HepG2 (cell line): Measurements from ENCODE around the gene GGT1. TPM values are rescaled to one million over a fixed set of nuclear protein-coding genes. Genes with fewer than 3 reads are reported as not detected.

Experiments
- HNF1B ChIP-seq: sonication (generic); formaldehyde crosslinking; IDR thresholded peaks from 2 replicates; pipeline ENCODE4 v1.5.1; 2020; ENCODE audit warnings: mild to moderate bottlenecking, moderate library complexity, missing genetic modification reagents
- IRF2 ChIP-seq: IDR thresholded peaks from 2 replicates; pipeline ENCODE4 v1.6.1; 2018; ENCODE audit warnings: missing genetic modification reagents, missing compliant biosample characterization
- KDM5B ChIP-seq: sonication (generic); formaldehyde crosslinking; IDR thresholded peaks from 2 replicates; pipeline ENCODE4 v1.4.0; 2020; ENCODE audit warnings: missing genetic modification reagents, mild to moderate bottlenecking, borderline replicate concordance
- KMT2A ChIP-seq: sonication (generic); formaldehyde crosslinking; IDR thresholded peaks from 2 replicates; pipeline ENCODE4 v1.4.0; 2020; ENCODE audit warnings: missing genetic modification reagents
- MEF2D ChIP-seq: sonication (generic); formaldehyde crosslinking; IDR thresholded peaks from 2 replicates; pipeline ENCODE4 v1.5.1; 2020; ENCODE audit warnings: mild to moderate bottlenecking, missing genetic modification reagents
- NR0B2 ChIP-seq: sonication (generic); formaldehyde crosslinking; IDR thresholded peaks from 2 replicates; pipeline ENCODE4 v1.4.0; 2020; ENCODE audit warnings: mild to moderate bottlenecking, missing genetic modification reagents
- PAF1 ChIP-seq: IDR thresholded peaks from 2 replicates; pipeline ENCODE4 v1.6.1; 2016; ENCODE audit warnings: missing genetic modification reagents, missing compliant biosample characterization
- POLR2A ChIP-seq, 2 experiments: IDR thresholded peaks; 2 replicates each; pipeline ENCODE4 v1.6.1; 2011; ENCODE audit warnings: low read depth in 2 of 2, low read length in 2 of 2, mild to moderate bottlenecking in 1 of 2, moderate library complexity in 1 of 2; ENCODE audit not compliant: insufficient read depth in 1 of 2
- PRDM10 ChIP-seq: sonication (generic); formaldehyde crosslinking; IDR thresholded peaks from 2 replicates; pipeline ENCODE4 v1.4.0; 2020; ENCODE audit warnings: low read depth, missing genetic modification reagents
- SKI ChIP-seq: fragments of 450-650 bp; IDR thresholded peaks from one replicate; pipeline ENCODE4 v1.6.1; 2018; ENCODE audit warnings: mild to moderate bottlenecking; ENCODE audit not compliant: partially characterized antibody
- ZBTB20 ChIP-seq: sonication (generic); formaldehyde crosslinking; IDR thresholded peaks from 2 replicates; pipeline ENCODE4 v1.8.1; 2023; ENCODE audit warnings: missing genetic modification reagents, low read depth, mild to moderate bottlenecking, borderline replicate concordance
- ZKSCAN5 ChIP-seq: sonication (generic); formaldehyde crosslinking; IDR thresholded peaks from 2 replicates; pipeline ENCODE4 v1.5.1; 2020; ENCODE audit warnings: mild to moderate bottlenecking, missing genetic modification reagents
- ZNF333 ChIP-seq: sonication (generic); formaldehyde crosslinking; IDR thresholded peaks from 2 replicates; pipeline ENCODE4 v1.4.0; 2020; ENCODE audit warnings: mild to moderate bottlenecking, missing genetic modification reagents, borderline replicate concordance
- ZNF441 ChIP-seq: sonication (generic); formaldehyde crosslinking; IDR thresholded peaks from 2 replicates; pipeline ENCODE4 v1.7.0; 2021; ENCODE audit warnings: missing genetic modification reagents, borderline replicate concordance
- ZNF598 ChIP-seq: sonication (generic); formaldehyde crosslinking; IDR thresholded peaks from 2 replicates; pipeline ENCODE4 v1.5.1; 2020; ENCODE audit warnings: mild to moderate bottlenecking, missing genetic modification reagents, borderline replicate concordance
- ZXDC ChIP-seq: sonication (generic); formaldehyde crosslinking; IDR thresholded peaks from 2 replicates; pipeline ENCODE4 v1.5.0; 2020; ENCODE audit warnings: mild to moderate bottlenecking, missing genetic modification reagents
- polyA plus RNA-seq, 8 experiments: library from polyadenylated mRNA; depleted of rRNA in 3 of 8; stranded (reverse) in 7 of 8; unstranded in 1 of 8; fragments of >200 nt; fragmentation: Illumina TruSeq in 4 of 8; extraction: Trizol in 4 of 8; gene quantifications; 2 replicates each; pipeline versions ENCODE4 v1.2.1 to v1.2.3, GENCODE V29; 2011 to 2016; ENCODE audit warnings: low read depth in 4 of 8, missing spikeins in 1 of 8, mixed read lengths in 1 of 8; ENCODE audit not compliant: insufficient read depth in 1 of 8
- total RNA-seq, 5 experiments: library from RNA; depleted of rRNA; stranded (reverse); fragments of >200 nt; fragmentation: Illumina TruSeq; extraction: Trizol; gene quantifications; 2 replicates each; pipeline ENCODE4 v1.2.3, GENCODE V29; 2016; ENCODE audit warnings: low read depth in 1 of 5
- TF ChIP-seq, protein P1 (sequence below): sonication (generic); formaldehyde crosslinking; IDR thresholded peaks from 2 replicates; pipeline ENCODE4 v1.5.0; 2020; ENCODE audit warnings: mild to moderate bottlenecking, missing genetic modification reagents

Gene GGT1
- total and polyA plus RNA-seq, 2 of the 13 experiments (the other 11 are each of a cell fraction or from before 2014, with no cell fraction given) = 29.9 to 103 TPM

DNA sequence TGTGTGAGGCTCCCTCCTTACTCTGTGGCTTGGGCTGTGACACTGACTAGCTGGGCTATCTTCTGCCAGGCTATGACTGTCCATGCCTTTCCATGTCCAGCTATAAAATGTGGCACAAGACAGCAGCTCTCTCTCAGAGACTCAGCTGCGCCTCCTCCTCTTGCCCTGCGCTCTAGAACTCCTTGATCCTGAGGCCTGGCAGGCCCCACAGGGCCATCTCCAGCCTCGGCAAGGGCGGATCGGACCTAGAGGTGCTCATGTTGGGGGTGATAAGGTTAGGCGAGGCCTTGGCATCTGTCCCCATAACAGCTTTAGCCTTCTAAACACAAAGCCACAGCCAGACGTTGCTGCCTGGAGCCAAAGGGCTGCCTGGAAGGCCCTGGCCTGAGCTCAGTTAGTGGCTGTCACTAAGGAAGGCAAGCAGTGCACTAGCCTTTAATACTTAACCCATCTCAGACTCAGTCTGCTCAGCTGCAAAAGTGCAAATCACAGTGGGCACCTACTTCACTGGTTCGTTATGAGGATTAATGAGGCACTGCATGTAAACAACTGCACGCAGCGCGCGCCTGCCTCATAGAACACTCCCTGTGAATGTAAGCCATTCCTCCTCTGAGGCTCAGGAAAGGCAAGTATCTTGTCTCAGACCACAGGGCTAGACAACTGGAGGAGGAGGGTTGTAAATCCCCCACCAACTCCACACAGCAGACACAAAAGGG lies 49.2 kb upstream of the GGT1 start (continued):
- TF ChIP-seq PRDM10 (CRISPR knock-in tag) (peak; percentile 23; the same call in 1 of the 2 replicates), KMT2A (CRISPR knock-in tag) (peak; percentile 34; the same call in 1 of the 2 replicates), ZNF598 (0 out of 2 replicates have a peak, but pooled peaks have one; percentile 26), ZBTB20 (0 out of 2 replicates have a peak, but pooled peaks have one; percentile 51), HNF1B (CRISPR knock-in tag) (0 out of 2 replicates have a peak, but pooled peaks have one; percentile 17), IRF2 (CRISPR knock-in tag) (0 out of 2 replicates have a peak, but pooled peaks have one; percentile 6), ZNF441 (0 out of 2 replicates have a peak, but pooled peaks have one; percentile 3), ZNF333 (CRISPR knock-in tag) (no peak), SKI (no peak), ZXDC (CRISPR knock-in tag) (no peak), PAF1 (CRISPR knock-in tag) (0 out of 2 replicates have a peak, but pooled peaks have one; percentile 11), POLR2A (IDR thresholded peaks at IDR 0.05; ENCODE audit: insufficient read depth in 1 of 2, low read depth in 2 of 2, low read length in 2 of 2) (peak; percentile 4 to 21; a peak in 2 of 4 replicates), MEF2D (CRISPR knock-in tag) (peak; percentile 21; the same call in 1 of the 2 replicates), KDM5B (CRISPR knock-in tag) (peak; percentile 67; the same call in 1 of the 2 replicates), NR0B2 (CRISPR knock-in tag) (0 out of 2 replicates have a peak, but pooled peaks have one; percentile 33), ZKSCAN5 (CRISPR knock-in tag) (no peak)
- TF ChIP-seq, protein P1, sequence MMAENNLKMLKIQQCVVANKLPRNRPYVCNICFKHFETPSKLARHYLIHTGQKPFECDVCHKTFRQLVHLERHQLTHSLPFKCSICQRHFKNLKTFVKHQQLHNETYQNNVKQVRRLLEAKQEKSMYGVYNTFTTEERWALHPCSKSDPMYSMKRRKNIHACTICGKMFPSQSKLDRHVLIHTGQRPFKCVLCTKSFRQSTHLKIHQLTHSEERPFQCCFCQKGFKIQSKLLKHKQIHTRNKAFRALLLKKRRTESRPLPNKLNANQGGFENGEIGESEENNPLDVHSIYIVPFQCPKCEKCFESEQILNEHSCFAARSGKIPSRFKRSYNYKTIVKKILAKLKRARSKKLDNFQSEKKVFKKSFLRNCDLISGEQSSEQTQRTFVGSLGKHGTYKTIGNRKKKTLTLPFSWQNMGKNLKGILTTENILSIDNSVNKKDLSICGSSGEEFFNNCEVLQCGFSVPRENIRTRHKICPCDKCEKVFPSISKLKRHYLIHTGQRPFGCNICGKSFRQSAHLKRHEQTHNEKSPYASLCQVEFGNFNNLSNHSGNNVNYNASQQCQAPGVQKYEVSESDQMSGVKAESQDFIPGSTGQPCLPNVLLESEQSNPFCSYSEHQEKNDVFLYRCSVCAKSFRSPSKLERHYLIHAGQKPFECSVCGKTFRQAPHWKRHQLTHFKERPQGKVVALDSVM (CRISPR knock-in tag) = 0 out of 2 replicates have a peak, but pooled peaks have one; percentile 31
